Inferior parietal cortex (tissue), 1 donor: ENCODE results near the gene MALRD1.

Experiments
- DNase-seq: peaks from one replicate; pipeline ENCODE4 v3.0.0-alpha.2; 2016; ENCODE audit errors: extremely low spot score

MALRD1 gene

DNA sequence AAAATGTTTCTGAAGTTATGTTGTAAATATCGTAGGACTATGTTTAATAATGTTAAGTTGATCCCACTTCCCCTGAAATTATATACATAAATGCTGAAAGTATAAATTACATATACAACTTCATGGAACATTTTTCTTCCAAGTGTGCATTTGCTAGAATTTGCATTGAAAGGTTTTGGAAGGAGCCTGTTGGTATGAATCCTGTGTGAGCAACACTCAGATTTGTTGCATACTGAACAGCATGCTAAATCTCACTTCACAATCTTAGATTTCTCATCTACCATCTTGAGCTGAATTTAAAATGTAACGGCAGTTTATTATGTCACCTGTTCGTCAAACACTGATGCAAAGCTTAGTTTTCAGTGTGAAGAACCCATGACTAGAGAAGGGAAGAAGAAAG lies 172.6 kb downstream of the MALRD1 start:
- no peak for DNase-seq

GRCh38 chr10:19226025-19226424 lies 177.4 kb downstream of the MALRD1 start:
- DNase-seq: no peak

DNA sequence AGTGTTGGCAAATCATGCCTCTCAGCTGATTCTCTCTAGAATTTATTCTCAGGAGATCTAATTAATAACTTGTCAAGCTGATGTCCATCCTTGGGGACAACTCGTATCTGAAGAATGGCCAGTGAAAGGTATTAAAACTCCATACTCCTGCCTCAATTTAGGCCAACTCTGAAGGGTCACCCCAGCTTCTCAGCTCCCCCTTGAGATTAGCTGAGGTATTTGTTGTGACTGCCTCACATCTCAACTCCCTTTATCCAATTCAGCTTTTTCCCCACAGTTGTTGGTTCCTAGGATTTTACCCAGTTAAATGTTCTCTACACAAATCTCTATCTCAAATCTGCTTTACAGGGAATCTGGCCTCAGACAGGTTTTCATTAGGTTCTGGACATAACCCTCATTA lies 182.4 kb downstream of the MALRD1 start:
- no peak for DNase-seq

DNA sequence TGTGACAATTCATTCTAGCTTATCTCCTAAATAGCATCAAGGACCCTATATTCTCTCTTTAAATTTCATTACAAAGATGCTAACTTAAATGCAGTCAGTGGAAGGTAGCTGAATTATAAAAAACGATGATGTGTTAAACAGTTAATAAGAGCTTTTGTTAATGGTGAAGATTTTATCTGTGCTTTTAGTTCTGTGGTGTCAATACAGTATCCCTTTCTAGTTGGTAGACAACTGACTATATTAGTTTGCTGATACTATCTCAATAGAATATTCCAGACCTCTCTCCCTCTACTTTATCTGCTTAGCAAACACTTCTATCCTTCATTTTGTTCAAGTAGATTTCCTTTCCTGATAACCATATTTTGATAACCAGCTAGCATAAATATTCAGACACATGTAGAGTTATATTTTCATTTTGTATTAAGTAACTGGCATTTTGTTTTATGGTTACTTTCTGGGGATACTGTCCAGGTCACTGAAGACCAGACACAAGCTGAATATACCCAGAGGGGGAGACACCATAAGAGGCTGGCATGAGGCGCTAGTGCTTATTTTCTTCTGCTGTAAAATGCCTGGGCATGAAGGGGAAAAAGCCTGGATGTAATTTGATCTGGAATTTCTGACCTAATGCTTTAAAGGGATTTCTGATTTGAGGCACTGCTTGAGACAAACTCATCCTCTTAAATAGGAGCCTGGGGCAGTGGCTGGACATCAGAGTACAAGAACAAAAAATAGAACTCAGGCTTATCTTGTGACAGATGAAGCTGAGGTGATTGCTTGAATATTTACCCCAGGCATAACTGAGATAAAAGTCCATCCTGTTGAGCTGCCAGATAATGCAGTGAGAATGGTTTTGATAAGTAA lies 197.5 kb downstream of the MALRD1 start:
- DNase-seq: no peak

DNA sequence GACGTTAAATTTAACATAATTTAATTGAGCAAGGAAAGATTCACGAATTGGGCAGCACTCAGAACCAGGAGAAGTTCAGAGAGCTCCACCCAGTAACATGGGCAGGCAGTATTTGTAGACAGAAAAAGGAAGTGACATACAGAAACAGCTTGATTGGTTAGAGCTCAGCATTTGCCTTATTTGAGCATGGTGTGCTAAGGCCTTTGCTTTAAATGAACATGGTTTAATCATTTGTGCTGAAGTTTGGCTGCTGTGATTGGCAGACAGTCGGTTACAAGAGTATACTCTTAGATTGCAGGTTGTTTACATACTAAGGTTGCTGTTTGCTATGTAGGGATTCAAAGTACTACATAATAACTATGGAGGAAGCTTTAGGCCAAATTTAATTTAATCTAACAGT lies 199.2 kb downstream of the MALRD1 start:
- no peak for DNase-seq

DNA sequence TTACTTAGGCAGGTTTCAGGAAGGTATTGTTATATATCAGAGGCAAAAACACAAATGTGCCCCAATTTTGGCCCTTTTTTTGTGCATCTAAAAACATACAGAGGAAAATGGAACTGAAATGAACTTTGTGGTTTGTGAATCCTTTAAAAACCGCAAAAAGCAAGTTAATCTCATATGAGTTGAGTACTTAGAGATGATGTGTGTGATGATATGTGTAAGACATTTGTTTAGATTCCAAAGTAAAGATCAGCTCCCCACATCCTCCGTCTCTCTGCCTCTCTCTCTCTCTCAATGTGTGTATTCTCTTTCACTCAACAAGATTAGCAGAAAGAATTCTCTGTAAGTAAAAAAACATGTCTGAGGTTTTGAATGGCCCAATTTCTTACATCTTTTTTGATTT lies 201.9 kb downstream of the MALRD1 start:
- no peak for DNase-seq

DNA sequence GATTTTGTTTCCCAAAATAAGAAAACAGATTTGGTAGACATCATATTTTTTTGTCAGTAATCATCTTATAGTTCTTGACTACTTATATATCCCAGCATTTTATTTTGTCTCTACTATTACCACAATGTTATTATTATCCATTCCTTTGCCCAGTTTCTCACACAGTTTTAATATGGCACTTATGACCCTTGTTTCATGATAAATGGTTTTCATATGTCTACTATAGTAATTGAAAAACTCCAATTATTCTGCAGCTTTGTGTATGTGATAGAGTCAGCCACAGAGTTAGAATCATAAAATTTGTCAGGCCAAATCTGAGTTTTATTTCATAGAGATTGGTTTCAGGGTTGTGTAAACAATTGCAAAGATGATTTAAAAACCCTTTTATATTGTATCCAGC lies 203.9 kb downstream of the MALRD1 start:
- no peak for DNase-seq

- no peak for DNase-seq
These were observed 207.7 kb downstream of the MALRD1 start for GRCh38 chr10:19256331-19256730.

DNA sequence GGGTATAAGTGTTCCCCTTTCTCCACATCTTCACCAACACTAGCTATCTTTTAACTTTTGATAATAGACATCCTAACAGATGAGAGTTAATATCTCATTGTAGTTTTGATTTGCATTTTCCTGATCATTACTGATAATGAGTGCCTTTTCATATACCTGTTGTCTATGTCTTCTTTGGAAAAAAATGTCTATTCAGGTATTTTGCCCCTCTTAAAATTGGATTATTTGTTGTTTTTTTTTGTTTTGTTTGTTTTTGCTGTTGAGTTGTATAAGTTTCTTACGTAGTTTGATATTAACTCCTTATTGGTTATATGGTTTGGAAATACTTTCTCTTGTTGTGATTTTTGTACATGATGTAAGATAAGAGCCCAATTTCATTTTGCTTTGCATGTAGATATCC lies 214.7 kb downstream of the MALRD1 start:
- no peak for DNase-seq

DNA sequence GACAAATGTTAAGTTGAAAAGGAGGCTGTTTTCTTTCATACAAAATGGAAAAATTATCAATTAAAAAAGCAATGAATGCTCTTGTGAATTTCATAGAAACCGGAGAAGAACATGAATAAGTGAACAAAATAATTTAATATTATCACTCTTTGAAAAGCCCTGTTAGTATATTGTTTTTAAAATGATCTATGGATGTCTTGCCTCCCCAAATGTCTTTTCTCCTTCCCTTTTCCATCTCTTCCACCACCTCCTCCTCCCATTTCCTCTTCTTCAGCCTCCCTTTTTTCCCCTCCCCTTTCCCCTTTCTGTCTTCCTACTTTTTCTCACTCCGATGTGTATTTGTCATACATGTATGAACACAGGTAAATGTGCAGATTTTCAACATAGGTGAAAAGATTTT lies 234.7 kb downstream of the MALRD1 start:
- DNase-seq: no peak

DNA sequence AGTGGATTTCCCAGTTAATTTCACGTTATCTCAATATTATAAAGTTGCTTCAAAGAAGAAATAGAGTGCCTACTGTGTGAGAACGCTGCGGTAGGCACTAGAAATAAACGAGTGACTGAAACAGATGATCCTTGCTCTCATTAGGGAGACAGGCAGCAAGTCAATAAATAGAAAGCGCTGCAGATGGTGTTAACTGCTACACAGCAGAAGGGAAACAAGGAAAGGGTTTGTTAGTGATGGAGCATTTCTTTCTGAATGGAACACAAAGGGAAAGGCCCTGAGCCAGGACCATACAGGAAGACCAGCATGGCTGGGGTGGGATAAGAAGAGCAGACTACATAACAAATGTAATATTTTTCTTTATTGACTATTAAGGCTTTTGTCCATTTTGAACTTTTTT lies 235.2 kb downstream of the MALRD1 start:
- DNase-seq: no peak

- DNase-seq: no peak
These were observed 242.2 kb downstream of the MALRD1 start for GRCh38 chr10:19290770-19291169.

- no peak for DNase-seq
These were observed 245.6 kb downstream of the MALRD1 start for GRCh38 chr10:19294233-19294632.

- no peak for DNase-seq
These were observed 251.0 kb downstream of the MALRD1 start for GRCh38 chr10:19299645-19300044.

GRCh38 chr10:19302117-19302516 lies 253.5 kb downstream of the MALRD1 start:
- DNase-seq: no peak

- no peak for DNase-seq
These were observed 261.5 kb downstream of the MALRD1 start for GRCh38 chr10:19310066-19310465.

DNA sequence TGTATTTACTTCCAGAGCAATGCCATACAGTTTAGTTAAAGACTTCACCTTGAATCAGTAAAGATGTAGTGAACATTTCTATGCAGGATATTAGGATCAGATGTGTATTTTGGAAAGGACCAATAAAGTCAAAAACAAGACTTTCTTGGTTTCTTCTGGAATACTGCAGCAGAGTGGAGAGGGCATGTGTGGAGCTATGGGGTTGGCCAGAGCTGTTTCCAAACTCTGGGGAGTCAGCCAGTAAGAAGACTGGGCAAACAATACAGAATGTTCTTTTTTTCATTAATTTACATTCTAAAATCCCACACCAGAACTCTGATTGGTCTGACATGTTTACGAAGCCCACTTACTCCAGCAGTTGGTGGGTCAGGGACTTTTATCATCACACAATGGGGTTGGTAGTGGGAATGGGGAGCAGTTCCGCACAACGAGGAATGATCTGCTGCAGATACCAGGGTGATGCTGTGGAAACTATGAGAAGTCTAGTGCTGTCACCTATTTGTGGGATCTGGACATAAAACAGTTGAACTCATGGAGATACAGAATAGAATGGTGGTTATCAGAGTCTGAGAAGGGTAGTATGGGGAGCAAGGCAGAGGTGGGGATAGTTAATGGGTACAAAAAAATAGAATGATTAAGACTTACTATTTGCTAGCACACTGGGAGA lies 267.7 kb downstream of the MALRD1 start:
- no peak for DNase-seq

GRCh38 chr10:19317952-19318351 lies 269.4 kb downstream of the MALRD1 start:
- no peak for DNase-seq

- DNase-seq: no peak
These were observed 277.0 kb downstream of the MALRD1 start for GRCh38 chr10:19325581-19325980.

DNA sequence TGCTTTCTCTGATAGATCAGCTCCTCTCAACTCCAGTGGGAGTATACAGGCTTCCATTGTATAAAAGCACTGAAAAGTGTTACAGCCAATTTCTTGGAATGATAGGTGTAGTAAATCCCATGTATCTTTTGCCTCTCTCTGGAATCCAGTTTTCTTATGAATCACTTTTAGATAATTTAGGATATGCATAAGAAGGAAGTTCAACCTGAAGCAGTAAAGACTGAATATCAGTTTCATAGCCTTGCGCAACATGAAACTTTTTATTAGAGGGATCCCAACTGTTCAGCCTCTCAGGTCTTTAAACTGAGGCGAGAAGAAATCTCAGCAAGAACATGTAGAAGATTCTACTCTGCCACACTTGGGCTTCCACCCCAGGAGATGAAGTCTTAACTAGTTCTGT lies 280.0 kb downstream of the MALRD1 start:
- no peak for DNase-seq

DNA sequence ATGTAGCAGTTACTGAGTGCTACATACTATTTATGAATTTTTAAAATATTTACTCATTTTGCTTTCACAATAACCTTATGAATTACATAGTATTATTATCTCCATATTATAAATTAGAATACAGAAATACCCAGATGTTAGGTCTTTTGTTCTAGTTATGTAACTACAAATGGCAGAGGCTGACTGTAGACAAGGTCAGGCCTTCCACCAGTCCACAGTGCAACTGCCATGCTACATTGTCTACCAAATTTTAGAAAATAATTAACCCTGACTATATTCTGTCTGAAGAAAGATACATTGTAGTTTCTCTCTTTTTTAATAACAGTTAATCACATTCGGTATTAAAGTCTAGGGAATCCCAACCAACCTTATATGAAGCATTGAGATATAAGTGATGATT lies 280.9 kb downstream of the MALRD1 start:
- DNase-seq: no peak

- no peak for DNase-seq
These were observed 283.7 kb downstream of the MALRD1 start for GRCh38 chr10:19332304-19332703.

DNA sequence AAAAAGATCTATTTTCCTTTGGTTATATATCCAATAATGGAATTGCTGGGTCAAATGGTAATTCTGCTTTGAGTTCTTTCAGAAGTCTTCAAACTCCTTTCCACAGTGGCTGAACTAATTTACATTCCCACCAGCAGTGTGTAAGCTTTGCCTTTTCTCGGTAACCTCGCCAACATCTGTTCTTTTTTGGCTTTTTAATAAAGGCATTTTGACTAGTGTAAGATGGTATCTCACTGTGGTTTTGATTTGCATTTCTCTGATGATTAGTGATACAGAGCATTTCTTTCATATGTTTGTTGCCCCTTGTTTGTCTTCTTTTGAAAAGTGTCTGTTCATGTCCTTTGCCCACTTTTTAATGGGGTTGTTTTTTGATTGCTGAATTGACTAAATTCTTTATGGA lies 285.0 kb downstream of the MALRD1 start:
- no peak for DNase-seq
